ENCODE results near the gene ESRP2. TPM values are rescaled to one million over a fixed set of nuclear protein-coding genes. Genes with fewer than 3 reads are reported as not detected.

ESRP2 gene
- not detected for total RNA-seq
- long read RNA-seq = 0 reads

- intact Hi-C loops (cut with DNase I) = loop anchor here (10.0 kb wide), 1 partner anchor 351 kb away; the partner anchor contains the start of gene NRN1L
- DNase-seq (ENCODE audit: low spot score) = no peak
These were observed at the start of gene ESRP2 for GRCh38 chr16:68235887-68236136. TSS of gene ESRP2 (minus strand) at chr16:68236127. CDS start at chr16:68236045, 82 bp downstream.

- DNase-seq (ENCODE audit: low spot score) = no peak
- intact Hi-C loops (cut with DNase I) = no loop called here
These were observed 49.8 kb upstream of the ESRP2 start for GRCh38 chr16:68285683-68286082.

GRCh38 chr16:68284847-68285246, 48.9 kb upstream of the ESRP2 start:
- no peak for DNase-seq (ENCODE audit: low spot score)

GRCh38 chr16:68283801-68284598, 48.1 kb upstream of the ESRP2 start:
- no peak for DNase-seq (ENCODE audit: low spot score)
- intact Hi-C loops (cut with DNase I) = no loop called here

More at GRCh38 chr16:68284847-68285246, 48.9 kb upstream of the ESRP2 start:
- intact Hi-C loops (cut with DNase I) = no loop called here

GRCh38 chr16:68283346-68283745, 47.4 kb upstream of the ESRP2 start:
- DNase-seq (ENCODE audit: low spot score) = no peak
- intact Hi-C loops (cut with DNase I) = no loop called here

GRCh38 chr16:68282064-68282452, 46.1 kb upstream of the ESRP2 start:
- no peak for DNase-seq (ENCODE audit: low spot score)
- intact Hi-C loops (cut with DNase I) = no loop called here

- no peak for DNase-seq (ENCODE audit: low spot score)
- intact Hi-C loops (cut with DNase I) = no loop called here
These were observed 45.6 kb upstream of the ESRP2 start for GRCh38 chr16:68281368-68282063.

GRCh38 chr16:68279726-68280558, 44.0 kb upstream of the ESRP2 start:
- no peak for DNase-seq (ENCODE audit: low spot score)

GRCh38 chr16:68276223-68276622, 40.3 kb upstream of the ESRP2 start:
- intact Hi-C loops (cut with DNase I) = no loop called here
- DNase-seq (ENCODE audit: low spot score) = no peak

More at GRCh38 chr16:68279726-68280558, 44.0 kb upstream of the ESRP2 start:
- intact Hi-C loops (cut with DNase I) = no loop called here

GRCh38 chr16:68275611-68276191, 39.8 kb upstream of the ESRP2 start:
- DNase-seq (ENCODE audit: low spot score) = no peak
- intact Hi-C loops (cut with DNase I) = no loop called here

- DNase-seq (ENCODE audit: low spot score) = no peak
- intact Hi-C loops (cut with DNase I) = no loop called here
These were observed 38.5 kb upstream of the ESRP2 start for GRCh38 chr16:68274441-68274840.

GRCh38 chr16:68273896-68274295, 38.0 kb upstream of the ESRP2 start:
- intact Hi-C loops (cut with DNase I) = no loop called here
- no peak for DNase-seq (ENCODE audit: low spot score)

- no peak for DNase-seq (ENCODE audit: low spot score)
- intact Hi-C loops (cut with DNase I) = no loop called here
These were observed 37.5 kb upstream of the ESRP2 start for GRCh38 chr16:68273459-68273858.

GRCh38 chr16:68272507-68273209, 36.7 kb upstream of the ESRP2 start:
- intact Hi-C loops (cut with DNase I) = no loop called here
- DNase-seq (ENCODE audit: low spot score) = no peak

- intact Hi-C loops (cut with DNase I) = no loop called here
- no peak for DNase-seq (ENCODE audit: low spot score)
These were observed 34.4 kb upstream of the ESRP2 start for GRCh38 chr16:68270353-68270752.

GRCh38 chr16:68269793-68270192, 33.9 kb upstream of the ESRP2 start:
- intact Hi-C loops (cut with DNase I) = no loop called here
- no peak for DNase-seq (ENCODE audit: low spot score)

GRCh38 chr16:68267612-68268405, 31.9 kb upstream of the ESRP2 start:
- intact Hi-C loops (cut with DNase I) = no loop called here
- DNase-seq (ENCODE audit: low spot score) = no peak

GRCh38 chr16:68265078-68265920, 29.4 kb upstream of the ESRP2 start:
- intact Hi-C loops (cut with DNase I) = loop anchor here (2.0 kb wide), 1 partner anchor 18 kb away; no protein-coding TSS in a partner anchor
- peak; percentile 79 for DNase-seq (ENCODE audit: low spot score)
